Esophagus squamous epithelium (tissue), 5 donors: Measurements from ENCODE around the gene SH2D6. TPM values are rescaled to one million over a fixed set of nuclear protein-coding genes. Genes with fewer than 3 reads are reported as not detected.

ENCODE experiments used
- DNase-seq: peaks from one replicate; lab custom pipeline; 2025; lab: John Stamatoyannopoulos, UW
- H3K27ac ChIP-seq, 4 donors: fragments of 200-600 bp; sonication (generic); one replicate each; pipeline ENCODE4 v1.5.1; 2016 to 2019; ENCODE audit warnings: mild to moderate bottlenecking in 1 of 4
- H3K27me3 ChIP-seq, 4 donors: fragments of 200-600 bp; sonication (generic); 1 replicate in 3 of 4; 2 replicates in 1 of 4; pipeline versions ENCODE4 v1.5.1 to v1.6.0; 2017 to 2021; ENCODE audit warnings: antibody characterized with exemption in 1 of 4
- H3K36me3 ChIP-seq, 3 donors: fragments of 200-600 bp; sonication (generic); one replicate each; pipeline ENCODE4 v1.5.1; 2016 to 2019
- H3K4me1 ChIP-seq, 3 donors: fragments of 200-600 bp; sonication (generic); one replicate each; pipeline ENCODE4 v1.5.1; 2017 to 2019
- H3K4me3 ChIP-seq, 4 donors: fragments of 200-600 bp; sonication (generic); 1 replicate in 3 of 4; 2 replicates in 1 of 4; pipeline ENCODE4 v1.5.1; 2016 to 2019; ENCODE audit warnings: mild to moderate bottlenecking in 2 of 4, moderate library complexity in 1 of 4
- H3K9me3 ChIP-seq, 3 donors: fragments of 200-600 bp; sonication (generic); one replicate each; pipeline ENCODE4 v1.5.1; 2016 to 2019
- CTCF ChIP-seq, 6 experiments: fragments of 450-650 bp in 4 of 6; fragments of 200-600 bp in 2 of 6; sonication (generic) in 2 of 6; IDR thresholded peaks; one replicate each; pipeline ENCODE4 v1.5.1; 2016 to 2019; ENCODE audit warnings: antibody characterized with exemption in 6 of 6, mild to moderate bottlenecking in 4 of 6, moderate library complexity in 4 of 6
- POLR2A ChIP-seq, 4 donors: fragments of 450-650 bp; IDR thresholded peaks; one replicate each; pipeline ENCODE4 v1.6.1; 2017; ENCODE audit warnings: antibody characterized with exemption in 4 of 4, mild to moderate bottlenecking in 4 of 4, moderate library complexity in 3 of 4
- WGBS, 2 donors: methylation state at CpG; one replicate each; pipeline ENCODE4 v1.1.5; 2018; 5-methylcytosine and 5-hydroxymethylcytosine counted together
- intact Hi-C: fragments of 100-400 bp; cut with DNase I; formaldehyde crosslinking; loops from one replicate; pipeline ENCODE4 v1.15.0; 2022
- total RNA-seq, 4 donors: library from RNA; depleted of rRNA; stranded (reverse); fragments of >200 nt; gene quantifications; one replicate each; pipeline ENCODE4 v1.1.0, GENCODE V29; 2016
- donor health status: DM: yes; HTN: yes; CAD: no.

Gene SH2D6
- total RNA-seq, 4 donors from 2014 or later, result 0.50 TPM; not detected in 3

DNA sequence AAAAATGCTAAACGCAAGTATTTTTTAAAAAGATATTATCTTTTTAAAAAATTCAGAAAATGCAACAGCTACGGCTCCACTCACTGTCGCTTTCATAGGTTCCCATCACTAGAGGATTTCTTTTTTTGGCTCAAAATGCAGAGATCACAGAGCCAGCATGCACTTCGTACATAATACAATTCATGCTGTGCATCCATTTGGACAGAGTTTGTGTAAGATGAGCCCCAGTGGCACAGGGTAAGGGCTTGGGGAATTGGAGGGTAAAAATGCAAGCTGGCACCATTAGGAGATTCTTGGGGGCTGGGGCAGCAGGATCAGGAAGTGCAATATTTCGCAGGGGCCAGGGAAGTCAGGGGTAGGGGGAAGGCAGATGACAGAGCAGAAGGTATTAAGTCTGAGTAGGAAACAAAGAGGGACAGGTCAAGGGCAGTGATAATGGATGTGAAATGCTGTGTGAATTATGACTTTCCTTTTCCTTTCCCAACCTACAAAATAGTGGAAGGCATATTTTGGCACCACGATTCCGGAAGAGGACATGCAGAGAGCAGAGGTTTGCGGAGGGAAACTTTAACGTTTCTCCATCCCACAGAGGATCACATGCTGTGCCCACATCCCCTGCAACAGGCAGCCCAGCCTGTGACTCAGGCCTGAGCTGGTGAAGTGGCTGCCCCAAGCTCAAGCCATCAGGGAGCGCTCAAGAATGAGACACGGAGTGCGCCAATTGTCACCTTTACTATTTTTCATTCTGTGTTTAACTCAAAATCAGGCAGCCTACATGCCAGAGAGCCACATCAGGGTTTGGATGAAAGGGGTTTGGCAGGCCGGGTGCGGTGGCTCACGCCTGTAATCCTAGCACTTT lies 13.1 kb upstream of the SH2D6 start:
- WGBS, 2 donors, result 63 to 78% methylated on average over 14 to 15 of the region's 15 CpGs
- DNase-seq, result no peak
- Histone ChIP-seq H3K9me3 (no peaks in the 10 kb centered on the region), H3K4me3 (peak overlapping the region in 1 of 4 donors; percentile 5), H3K36me3 (peaks cover 6 to 18% (median 10%) of the 10 kb centered on the region in 3 donors), H3K27ac (peak overlapping the region in 3 of 4 donors; percentile 13 to 67 (median 55)), H3K27me3 (no peaks in the 10 kb centered on the region), H3K4me1 (peaks cover 20 to 28% (median 27%) of the 10 kb centered on the region in 3 donors)
- no peak for TF ChIP-seq CTCF (IDR thresholded peaks at IDR 0.05)
- TF ChIP-seq POLR2A (IDR thresholded peaks at IDR 0.05), result no peak
- intact Hi-C loops, result no loop called here

GRCh38 chr2:85409845-85410583 lies 8.5 kb upstream of the SH2D6 start, which contains the start of gene CAPG:
Gene CAPG (minus strand): TSS chr2:85410366. CDS start chr2:85402145, 8,221 bp downstream.
- Histone ChIP-seq H3K27ac (peak within 1 kb of the TSS; percentile 88 to 93 (median 90)), H3K36me3 (no peaks in the 10 kb centered on the region), H3K9me3 (no peaks in the 10 kb centered on the region), H3K4me3 (peak within 1 kb of the TSS; percentile 24 to 63 (median 41)), H3K27me3 (no peaks in the 10 kb centered on the region), H3K4me1 (peaks cover 36 to 73% (median 49%) of the 10 kb centered on the region in 3 donors)
- WGBS, 2 donors, result 15 to 23% methylated on average over 7 to 8 of the region's 12 CpGs
- DNase-seq, result no peak
- intact Hi-C loops, result no loop called here
- TF ChIP-seq POLR2A (IDR thresholded peaks at IDR 0.05) (peak in 2 of 4 donors; percentile 21 to 48), CTCF (IDR thresholded peaks at IDR 0.05) (no peak)

DNA sequence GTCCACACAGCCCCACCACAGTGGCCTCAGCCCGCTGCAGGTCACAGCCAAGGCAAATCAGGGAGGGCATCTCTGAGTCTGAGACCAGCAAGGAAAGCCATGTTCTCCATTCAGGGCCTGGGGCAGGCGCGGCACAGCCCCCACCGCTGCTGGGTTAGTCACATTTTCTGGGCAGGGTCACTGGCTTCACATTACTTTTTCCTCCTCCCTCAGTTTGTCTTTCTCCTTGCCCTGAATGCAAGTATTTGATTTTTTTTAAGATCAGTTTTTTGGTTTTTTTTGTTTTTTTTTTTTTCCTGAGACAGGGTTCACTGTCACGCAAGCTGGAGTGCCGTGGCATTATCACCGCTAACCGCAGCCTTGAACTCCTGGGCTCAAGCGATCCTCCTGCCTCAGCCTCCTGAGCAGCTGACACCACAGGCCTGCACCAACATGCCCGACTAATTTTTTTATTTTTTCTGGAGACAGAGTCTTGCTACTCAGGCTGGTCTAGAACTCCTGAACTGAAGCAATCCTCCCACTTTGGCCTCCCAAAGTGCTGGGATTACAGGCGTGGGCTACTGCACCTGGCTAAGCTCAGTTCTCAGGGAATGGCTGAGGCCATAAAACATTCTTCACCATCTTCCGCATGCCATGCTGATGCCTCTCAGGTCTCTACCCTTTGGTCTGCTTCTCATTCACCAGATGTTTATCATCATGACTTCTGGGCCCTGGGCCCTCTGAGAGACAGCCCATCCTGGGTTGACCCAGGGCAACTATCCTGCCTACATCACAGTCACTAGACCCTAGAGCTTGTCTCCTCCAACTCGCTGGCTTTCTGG lies 7.7 kb upstream of the SH2D6 start:
- intact Hi-C loops, result no loop called here
- no peaks in the 10 kb centered on the region for H3K36me3 ChIP-seq
- no peak for TF ChIP-seq POLR2A (IDR thresholded peaks at IDR 0.05)
- no peak for TF ChIP-seq CTCF (IDR thresholded peaks at IDR 0.05)
- no peaks in the 10 kb centered on the region for H3K27me3 ChIP-seq
- H3K27ac ChIP-seq, result peak overlapping the region; percentile 88 to 93 (median 90)
- H3K4me3 ChIP-seq, result peak overlapping the region in 3 of 4 donors; percentile 39 to 63 (median 43)
- 58 to 73% methylated on average over 10 to 11 of the region's 13 CpGs for WGBS, 2 donors
- peaks cover 37 to 81% (median 49%) of the 10 kb centered on the region in 3 donors for H3K4me1 ChIP-seq
- no peak for DNase-seq
- H3K9me3 ChIP-seq, result no peaks in the 10 kb centered on the region

GRCh38 chr2:85411405-85411748 lies 7.1 kb upstream of the SH2D6 start:
- Histone ChIP-seq H3K9me3 (no peaks in the 10 kb centered on the region), H3K4me1 (peaks cover 37 to 83% (median 49%) of the 10 kb centered on the region in 3 donors), H3K27me3 (no peaks in the 10 kb centered on the region), H3K36me3 (no peaks in the 10 kb centered on the region), H3K4me3 (no peak overlapping the region), H3K27ac (peak overlapping the region; percentile 57 to 93 (median 88))
- no peak for DNase-seq
- intact Hi-C loops, result no loop called here
- TF ChIP-seq POLR2A (IDR thresholded peaks at IDR 0.05) (no peak), CTCF (IDR thresholded peaks at IDR 0.05) (no peak)
- WGBS, 2 donors, result 86 to 100% methylated on average over 5 of the region's 5 CpGs
